G401 (cell line): ENCODE data around the gene KCNN1. TPM values are rescaled to one million over a fixed set of nuclear protein-coding genes. Genes with fewer than 3 reads are reported as not detected.
"Not testable (repeated sequence)": the region's sequence is repeated elsewhere in the genome, so short reads cannot be mapped to it uniquely, and the experiment has no call there.

ENCODE experiments used
- DNase-seq: peaks from one replicate; pipeline ENCODE4 v3.0.0-alpha.2; 2015; ENCODE audit warnings: low spot score
- in situ Hi-C: cut with HindIII; loops from 2 replicates; pipeline ENCODE4 v1.10.0; 2016; ENCODE audit warnings: low sequenced_read_pairs, mixed read lengths
- total RNA-seq: library from RNA; depleted of rRNA; stranded (reverse); fragments of >200 nt; shearing (Covaris generic); gene quantifications from 2 replicates; pipeline ENCODE4 v1.2.3, GENCODE V29; 2014

The KCNN1 gene
- total RNA-seq, 1 experiment from 2014 or later: 16.0 TPM

DNA sequence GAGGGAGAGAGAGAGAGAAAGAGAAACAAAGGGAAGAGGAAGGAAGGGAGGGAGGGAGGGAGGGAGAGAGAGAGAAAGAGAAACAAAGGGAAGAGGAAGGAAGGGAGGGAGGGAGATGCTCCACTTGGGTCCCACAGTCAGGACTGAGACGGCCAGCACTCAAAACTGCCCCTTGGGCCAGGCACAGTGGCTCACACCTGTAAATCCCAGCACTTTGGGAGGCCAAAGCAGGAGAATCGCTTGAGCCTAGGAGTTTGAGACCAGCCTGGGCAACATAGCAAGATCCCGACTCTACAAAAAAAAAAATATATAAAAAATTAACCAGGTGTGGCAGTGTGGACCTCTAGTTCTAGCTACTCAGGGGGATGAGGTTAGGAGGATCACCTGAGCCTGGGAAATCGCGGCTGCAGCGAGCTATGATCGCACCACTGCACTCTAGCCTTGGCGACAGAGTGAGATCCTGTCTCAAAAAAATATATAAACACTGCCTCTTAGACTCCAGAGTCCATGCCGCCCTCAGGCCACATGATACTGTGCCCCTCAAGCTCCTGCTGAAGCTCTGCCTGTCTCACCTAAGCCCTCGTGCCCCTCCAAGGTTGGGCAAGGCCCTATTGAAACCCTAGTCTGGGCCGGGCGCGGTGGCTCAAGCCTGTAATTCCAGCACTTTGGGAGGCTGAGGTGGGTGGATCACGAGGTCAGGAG is 49.5 kb downstream of the KCNN1 start:
- in situ Hi-C loops: no loop called here
- no peak for DNase-seq

DNA sequence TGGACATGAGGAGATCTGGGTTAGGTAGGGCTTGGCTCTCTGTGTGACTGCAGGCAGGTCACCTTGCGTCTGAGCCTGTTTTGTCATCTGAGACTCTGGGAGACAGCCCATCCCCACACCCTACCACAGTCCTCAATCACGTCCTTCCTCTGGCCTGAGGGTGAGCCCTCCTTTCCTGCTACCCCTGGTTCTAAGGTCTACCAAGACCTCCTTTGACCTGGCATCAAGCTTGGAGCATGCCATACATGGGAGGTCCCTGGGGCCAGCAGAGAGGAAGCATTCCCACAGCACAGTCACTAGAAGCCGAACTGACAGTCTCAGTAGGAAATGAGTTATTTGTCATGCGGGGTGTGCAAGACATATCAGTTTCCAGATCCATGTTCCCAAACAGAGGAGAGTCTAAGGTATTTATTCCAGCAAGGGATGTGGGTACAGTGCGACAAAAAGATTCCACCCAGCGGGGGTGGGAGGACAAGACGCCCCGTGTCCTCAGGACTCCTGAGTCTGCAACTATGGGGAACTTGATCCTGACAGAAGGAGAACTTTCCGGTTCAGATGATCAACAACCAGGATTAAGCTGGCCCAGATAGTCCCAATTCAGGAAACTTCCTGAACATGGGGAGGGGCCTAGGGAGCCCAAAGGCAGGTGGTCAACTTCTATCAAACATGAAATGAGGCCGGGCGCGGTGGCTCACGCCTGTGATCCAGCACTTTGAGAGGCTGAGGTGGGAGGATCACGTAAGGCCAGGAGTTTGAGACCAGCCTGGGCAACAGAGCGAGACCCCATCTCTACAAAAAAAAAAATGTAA is 50.6 kb downstream of the KCNN1 start:
- in situ Hi-C loops: no loop called here
- no peak for DNase-seq

DNA sequence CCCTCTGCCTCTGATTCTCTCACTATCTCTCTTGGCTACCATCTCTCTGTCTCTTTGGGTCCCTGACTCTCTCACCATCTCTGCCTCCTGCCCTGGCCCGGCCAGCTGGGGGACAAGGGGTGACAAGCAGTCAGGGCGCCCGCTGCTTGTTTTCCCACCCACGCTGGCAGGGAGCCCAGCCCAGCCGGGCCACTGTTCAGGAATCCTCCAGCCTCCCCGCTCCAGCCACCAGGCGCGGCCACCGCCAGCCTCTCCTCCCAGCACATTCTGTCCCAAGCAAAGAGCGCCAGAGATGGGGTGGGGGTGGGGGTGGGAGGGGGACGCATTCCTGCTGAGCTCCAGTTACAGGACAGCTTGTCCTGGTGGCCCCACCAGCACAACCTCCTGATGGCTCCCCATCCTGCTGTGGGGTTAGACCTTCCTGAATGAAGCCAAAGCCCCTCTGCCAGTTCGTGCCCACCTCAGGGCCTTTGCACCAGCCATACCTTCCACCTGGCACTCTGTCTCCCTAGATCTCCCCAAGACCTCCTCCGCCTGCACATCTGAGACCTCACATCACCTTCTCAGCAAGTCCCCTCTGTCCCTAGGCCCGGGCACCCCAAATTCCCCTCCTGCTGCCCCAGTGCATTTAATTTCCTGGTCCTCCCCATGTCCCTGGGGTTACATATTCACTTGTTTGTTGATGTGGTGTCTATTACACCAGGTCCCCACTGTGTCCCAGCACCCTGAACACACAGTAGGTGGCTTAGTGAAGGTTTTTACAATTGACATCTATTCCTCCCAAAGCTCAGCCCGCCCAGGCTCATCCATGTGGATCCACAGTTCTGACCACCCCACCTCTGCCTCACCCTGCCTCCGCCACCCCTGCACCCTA is 53.5 kb downstream of the KCNN1 start:
- in situ Hi-C loops: no loop called here
- DNase-seq: no peak

DNA sequence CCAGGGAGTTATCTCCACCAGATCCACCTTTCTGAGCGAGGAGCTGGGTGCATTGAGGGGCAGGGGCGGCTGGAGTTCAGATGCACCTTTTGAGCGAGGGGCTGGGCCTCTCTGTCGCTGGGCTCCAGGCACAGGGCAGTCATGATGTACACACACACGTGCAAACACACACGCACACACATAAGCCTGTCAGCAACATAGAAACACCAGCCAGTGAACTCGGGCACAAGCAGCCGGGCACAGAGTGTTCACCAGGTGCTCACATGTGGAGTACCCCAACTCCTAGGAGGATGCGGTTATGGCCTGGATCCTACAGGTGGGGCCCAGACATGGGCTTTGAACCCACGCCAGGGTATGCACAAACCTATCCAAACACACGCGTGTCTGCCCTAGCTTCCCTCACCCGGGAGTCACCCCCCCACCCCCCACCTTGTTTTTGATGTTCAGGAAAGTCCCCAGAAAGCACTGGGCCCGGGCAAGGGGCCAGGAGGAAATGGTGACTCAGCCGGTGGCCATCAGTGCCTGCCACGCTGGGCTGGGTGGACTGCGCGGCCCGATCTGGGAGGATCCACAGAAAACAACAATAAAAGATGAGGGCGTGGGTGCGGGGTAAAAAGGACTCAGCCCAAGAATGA is 54.3 kb downstream of the KCNN1 start:
- in situ Hi-C loops: no loop called here
- no peak for DNase-seq

DNA sequence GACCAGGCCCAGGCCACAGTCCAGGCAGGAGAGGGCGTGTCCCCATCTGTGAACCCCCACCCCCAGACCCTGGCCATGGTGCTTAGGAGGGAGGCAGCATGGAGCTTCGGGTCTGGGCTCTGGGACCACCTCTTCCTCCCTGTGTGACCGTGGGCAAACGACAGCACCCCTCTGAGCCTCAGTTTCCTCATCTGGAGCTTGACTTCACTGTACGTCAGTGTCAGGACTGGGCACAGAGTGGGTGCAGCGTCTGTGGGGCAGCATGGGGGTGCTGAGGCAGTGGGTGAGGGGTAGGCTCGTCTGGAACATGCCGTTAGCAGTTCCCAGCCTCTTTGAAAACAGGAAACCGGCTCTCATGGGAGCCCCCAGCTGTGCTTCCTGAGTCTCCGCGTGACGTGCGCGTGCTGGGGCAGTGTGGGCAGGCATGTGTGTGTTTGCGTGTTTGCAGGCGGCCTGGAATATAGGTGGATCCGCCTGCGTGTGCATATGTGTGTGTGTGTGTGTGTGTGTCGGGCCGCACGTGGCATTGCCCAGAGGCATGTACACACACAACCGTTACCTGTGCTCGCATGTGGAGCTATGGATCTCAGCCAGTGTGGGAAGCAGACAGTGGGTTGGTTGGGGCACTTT is 56.8 kb downstream of the KCNN1 start:
- in situ Hi-C loops: no loop called here
- no peak for DNase-seq

DNA sequence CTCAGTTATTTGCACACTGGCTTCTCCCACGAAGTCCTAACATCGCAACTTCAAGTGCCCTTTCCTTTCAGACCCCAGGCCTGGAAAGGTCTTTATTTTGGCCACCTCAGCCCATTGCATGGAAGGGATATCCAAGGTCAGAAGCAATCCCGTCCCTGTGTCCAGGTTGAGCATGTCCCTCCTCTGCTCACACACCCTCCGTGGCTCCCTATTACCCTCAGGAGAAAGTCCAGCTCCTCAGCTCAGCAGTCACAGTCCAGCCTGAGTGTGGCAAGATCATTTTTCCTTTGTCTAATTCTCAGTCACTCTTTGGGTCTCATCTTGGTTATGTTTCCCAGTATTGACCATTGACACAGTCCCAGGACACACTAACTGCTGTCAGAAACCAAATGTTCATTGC is 60.2 kb downstream of the KCNN1 start:
- in situ Hi-C loops: no loop called here
- DNase-seq: no peak

DNA sequence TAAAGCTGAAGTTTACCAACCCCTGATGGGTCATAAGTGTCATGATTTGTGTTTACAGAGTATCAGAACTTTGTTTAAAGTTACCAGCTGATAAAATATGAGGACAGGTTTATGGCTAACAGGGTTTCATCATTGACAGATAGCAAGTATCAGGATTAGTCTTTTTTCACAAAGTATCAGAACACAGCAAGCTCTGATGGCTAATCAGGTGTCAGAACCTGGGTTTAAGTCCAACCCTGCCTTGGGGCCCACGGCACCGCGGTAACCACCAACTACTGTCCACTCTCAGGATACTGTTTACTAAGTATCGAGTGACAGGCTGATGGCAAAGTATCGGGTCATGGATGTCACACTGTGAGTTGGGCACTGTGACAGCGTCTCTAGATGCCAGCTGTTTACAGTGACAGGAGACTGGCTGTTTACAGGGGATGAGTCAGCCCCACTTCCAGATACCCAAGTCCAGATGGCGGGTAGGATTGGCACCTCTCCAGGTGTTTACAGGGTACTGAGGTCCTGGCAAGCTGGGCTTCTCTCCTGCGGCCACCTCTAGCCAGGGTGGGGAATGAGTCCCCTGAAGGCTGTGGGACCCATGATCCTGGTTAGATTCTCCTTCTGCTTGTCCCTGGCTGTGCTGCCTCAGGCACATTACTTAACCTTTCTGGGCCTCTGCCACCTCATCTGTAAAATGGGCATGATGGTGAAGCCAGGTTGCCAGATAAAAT is 62.9 kb downstream of the KCNN1 start:
- DNase-seq: no peak
- in situ Hi-C loops: no loop called here

DNA sequence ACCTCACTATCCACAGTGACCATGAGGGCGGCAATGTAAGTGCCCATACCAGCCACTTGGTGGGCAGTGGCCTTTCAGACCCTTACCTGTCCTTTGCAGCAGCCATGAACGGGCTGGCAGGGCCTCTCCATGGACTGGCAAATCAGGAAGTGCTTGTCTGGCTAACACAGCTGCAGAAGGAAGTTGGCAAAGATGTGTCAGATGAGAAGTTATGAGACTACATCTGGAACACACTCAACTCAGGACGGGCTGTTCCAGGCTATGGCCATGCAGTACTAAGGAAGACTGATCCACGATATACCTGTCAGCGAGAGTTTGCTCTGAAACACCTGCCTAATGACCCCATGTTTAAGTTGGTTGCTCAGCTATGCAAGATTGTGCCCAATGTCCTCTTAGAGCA is 64.5 kb downstream of the KCNN1 start:
- DNase-seq, in situ Hi-C loops: not testable (repeated sequence)

DNA sequence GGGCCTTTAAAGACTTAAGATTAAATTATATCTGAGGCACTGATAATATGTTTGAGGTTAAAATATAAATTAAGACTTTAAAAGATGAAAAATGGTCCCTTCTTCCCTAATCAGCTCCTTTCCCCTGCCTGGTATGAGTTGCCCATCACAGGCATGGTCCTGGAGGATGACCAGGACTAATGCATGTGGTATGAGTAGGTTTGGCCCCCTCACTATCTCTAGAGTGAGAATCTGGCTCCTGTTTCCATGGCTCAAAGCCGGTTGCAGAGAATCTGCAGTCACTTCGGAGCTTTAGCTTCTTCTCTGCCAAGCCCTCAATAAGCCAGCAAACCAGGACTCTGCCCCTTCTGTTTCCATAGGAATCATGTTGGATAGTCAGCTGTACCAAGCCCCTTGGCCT is 65.2 kb downstream of the KCNN1 start:
- DNase-seq, in situ Hi-C loops: not testable (repeated sequence)

DNA sequence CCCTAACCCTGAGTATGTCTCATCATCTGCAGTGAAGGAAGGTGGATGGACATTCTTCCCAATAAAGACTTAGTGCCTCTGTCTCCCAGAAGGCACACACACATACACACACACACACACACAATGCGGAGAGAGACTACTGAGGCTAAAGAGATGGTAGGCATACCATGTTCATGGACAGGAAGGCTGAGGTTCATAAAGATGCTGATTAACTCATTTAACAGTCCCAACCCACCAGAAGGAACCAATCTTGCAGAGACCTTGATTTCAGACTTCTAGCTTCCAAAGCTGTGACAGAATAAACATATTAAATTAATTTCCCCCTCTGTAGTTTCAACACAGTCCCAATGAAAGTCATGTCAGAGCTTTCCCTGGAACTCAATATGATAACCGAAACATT is 74.1 kb downstream of the KCNN1 start:
- in situ Hi-C loops: no loop called here
- no peak for DNase-seq

DNA sequence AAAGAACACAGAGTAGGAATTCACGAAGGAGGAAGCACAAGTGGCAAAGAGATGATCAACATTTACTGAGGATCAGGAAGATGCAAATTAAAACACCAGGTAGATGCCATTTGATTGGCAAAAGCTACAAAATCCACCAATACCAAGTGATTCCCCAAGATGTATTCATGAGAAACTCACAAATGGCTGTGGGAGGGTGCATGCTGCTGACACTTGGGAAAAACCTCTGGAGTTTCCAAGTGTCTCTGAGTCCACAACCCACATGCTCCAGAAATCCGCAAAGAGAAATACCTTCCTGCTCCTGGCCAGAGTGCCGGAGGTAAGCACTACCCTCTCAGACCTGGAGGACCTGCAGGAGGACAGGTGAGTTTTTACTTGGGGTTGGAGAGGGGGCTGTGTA is 76.8 kb downstream of the KCNN1 start:
- in situ Hi-C loops: no loop called here
- DNase-seq: no peak

DNA sequence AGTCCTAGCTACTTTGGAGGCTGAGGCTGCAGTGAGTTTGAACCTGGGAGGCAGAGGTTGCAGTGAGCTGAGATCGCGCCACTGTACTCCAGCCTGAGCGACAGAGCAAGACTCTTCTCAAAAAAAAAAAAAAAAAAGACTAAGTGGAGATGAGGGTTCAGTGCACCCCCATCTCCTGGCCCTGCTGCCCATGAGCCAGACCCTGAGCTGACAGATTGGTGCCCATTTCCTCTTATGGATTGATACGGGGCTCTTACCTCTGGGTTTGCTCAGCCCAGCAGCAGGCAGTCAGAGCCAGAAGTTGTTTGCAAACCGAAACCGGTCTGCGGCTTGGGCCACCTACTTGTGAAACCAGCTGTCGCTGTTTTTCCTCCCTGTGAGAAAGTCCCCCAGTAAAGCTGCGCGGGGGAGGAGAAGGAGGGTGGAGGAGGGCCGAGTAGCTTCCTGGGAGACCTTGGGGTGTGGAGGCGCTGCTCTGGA is 78.0 kb downstream of the KCNN1 start:
- in situ Hi-C loops: no loop called here
- no peak for DNase-seq

DNA sequence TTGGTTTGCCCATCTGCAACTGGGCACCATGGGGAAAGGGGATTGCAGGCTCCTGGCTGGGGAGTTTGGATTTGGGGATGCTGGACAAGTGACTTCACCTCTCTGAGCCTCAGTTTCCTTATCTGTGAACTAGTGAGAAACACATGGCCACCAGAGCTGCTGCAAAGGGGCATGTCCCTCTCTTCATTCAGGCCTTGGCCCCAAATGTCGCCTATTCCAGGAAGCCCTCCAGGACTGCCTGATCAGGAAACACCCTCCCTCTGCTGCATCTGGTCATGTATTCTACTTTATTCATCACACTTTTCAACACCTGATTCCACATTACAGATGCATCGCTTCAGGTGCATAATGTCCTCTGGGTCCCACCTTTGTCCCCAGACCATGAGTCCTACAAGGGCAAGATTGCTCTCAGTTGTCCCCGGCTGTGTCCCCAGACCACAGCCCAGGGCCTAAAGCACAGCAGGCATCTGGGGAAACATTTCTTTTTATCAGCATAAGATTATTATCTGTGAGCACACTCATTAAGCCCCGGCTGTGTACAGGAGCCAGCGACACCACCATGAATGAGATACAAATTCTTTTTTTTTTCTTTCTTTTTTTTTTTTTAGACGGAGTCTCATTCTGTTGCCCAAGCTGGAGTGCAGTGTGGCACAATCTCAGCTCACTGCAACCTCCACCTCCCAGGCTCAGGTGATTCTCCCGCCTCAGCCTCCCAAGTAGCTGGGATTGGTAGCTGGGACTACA is 78.6 kb downstream of the KCNN1 start:
- no peak for DNase-seq
- in situ Hi-C loops: no loop called here

DNA sequence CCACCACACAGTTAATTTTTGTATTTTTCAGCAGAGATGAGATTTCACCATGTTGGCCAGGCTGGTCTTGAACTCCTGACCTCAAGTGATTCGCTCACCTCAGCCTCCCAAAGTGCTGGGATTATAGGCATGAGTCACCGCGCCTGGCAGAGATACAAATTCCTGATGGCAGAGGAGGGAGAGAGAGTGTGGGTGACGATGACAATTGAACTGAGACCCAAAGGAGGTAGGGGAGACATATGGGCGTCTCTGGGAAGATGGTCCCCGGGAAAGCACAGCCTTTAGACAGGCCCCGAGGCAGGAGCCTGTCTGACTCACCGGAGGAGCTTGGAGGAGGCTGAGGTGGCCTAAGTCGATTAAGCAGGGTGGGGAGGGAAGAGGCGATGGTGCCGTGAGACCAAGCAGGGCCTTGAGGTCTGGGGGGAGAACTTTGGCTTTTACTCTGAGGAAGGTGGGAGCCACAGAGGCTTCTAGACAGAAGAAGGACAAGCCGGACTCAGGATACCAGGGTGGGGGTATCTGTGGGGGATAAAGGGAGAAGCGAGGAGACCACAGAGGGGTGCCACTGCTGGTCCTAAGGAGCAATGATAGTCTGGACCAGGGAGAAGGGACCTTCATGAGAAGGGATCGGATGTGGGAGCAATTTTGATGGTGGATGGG is 79.3 kb downstream of the KCNN1 start:
- DNase-seq: no peak
- in situ Hi-C loops: no loop called here

DNA sequence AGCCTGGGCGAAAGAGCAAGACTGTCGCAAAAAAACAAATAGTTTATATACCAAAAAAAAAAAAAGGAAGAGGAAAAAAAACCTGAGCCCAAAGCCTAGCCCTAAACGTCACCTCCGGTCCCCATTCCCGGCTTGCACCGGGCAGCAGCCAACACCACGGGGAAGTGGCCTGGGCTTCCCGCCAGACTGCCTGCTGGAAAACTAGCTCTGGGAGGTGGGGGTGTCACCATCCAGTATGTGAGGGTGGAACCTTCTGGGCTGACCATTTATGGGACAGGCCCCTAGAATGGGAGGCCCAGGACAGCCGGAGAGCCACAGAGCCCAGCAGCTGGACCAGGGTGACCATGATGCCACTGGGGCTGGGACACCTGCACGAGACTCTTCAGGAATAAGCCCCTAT is 82.5 kb downstream of the KCNN1 start:
- DNase-seq: peak; percentile 8
- in situ Hi-C loops: no loop called here
